GM18511 (cell line): ENCODE results near the gene TTC9B.

Source experiments
- ATAC-seq: cut with Tn5 transposase; IDR thresholded peaks from one replicate; pipeline ENCODE4 v1.9.1; 2021; ENCODE audit warnings: mild to moderate bottlenecking, moderate library complexity; ENCODE audit not compliant: unreplicated experiment

Gene TTC9B

GRCh38 chr19:40217934-40218890 lies at the start of gene TTC9B:
Gene TTC9B (minus strand): TSS chr19:40218384. CDS start chr19:40218381, 3 bp downstream.
- ATAC-seq = no peak

- ATAC-seq = no peak
Measured at GRCh38 chr19:40267601-40267997, 49.4 kb upstream of the TTC9B start.

- ATAC-seq = no peak
Measured at GRCh38 chr19:40266912-40267600, 48.9 kb upstream of the TTC9B start.

GRCh38 chr19:40266119-40266518 lies 47.9 kb upstream of the TTC9B start:
- no peak for ATAC-seq

GRCh38 chr19:40265763-40266099 lies 47.5 kb upstream of the TTC9B start:
- no peak for ATAC-seq

- ATAC-seq = no peak
Measured at GRCh38 chr19:40265055-40265762, 47.0 kb upstream of the TTC9B start.

GRCh38 chr19:40264314-40265054 lies 46.3 kb upstream of the TTC9B start:
- no peak for ATAC-seq

- no peak for ATAC-seq
Measured at GRCh38 chr19:40263440-40264313, 45.5 kb upstream of the TTC9B start.

- ATAC-seq = no peak
Measured at GRCh38 chr19:40262422-40262821, 44.2 kb upstream of the TTC9B start.

- no peak for ATAC-seq
Measured at GRCh38 chr19:40261631-40262030, 43.4 kb upstream of the TTC9B start.

GRCh38 chr19:40257096-40257517 lies 38.9 kb upstream of the TTC9B start:
- no peak for ATAC-seq

- ATAC-seq = no peak
Measured at GRCh38 chr19:40256512-40256911, 38.3 kb upstream of the TTC9B start.

GRCh38 chr19:40255619-40256166 lies 37.5 kb upstream of the TTC9B start:
- ATAC-seq = no peak

GRCh38 chr19:40254714-40255418 lies 36.7 kb upstream of the TTC9B start:
- ATAC-seq = no peak

GRCh38 chr19:40253611-40254092 lies 35.5 kb upstream of the TTC9B start:
- no peak for ATAC-seq

- ATAC-seq = no peak
Measured at GRCh38 chr19:40252395-40252794, 34.2 kb upstream of the TTC9B start.

GRCh38 chr19:40251991-40252390 lies 33.8 kb upstream of the TTC9B start:
- no peak for ATAC-seq

- ATAC-seq = no peak
Measured at GRCh38 chr19:40251244-40251643, 33.1 kb upstream of the TTC9B start.

GRCh38 chr19:40249781-40250180 lies 31.6 kb upstream of the TTC9B start:
- no peak for ATAC-seq
